Measurements from ENCODE around the gene UBE2Q2.
"Not testable (repeated sequence)": the region's sequence is repeated elsewhere in the genome, so short reads cannot be mapped to it uniquely, and the experiment has no call there.

UBE2Q2 gene

DNA sequence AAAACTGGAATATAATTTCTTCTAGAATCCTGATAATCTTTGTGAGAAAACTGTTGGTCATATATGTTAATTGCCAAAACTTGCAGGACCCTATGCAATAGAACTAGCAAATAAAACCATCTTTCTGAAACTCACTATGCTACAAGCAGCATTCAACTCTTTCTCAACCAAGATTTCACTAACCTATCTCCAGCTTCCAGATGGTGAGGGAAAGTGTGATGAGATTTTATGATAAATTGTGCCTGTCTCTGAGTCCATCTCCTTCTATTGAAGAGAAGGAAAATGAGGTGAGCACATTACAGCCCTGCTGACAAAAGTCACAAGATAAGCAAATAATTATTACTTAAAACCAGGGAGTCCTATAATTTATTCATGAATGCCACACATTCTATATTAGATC lies 44.1 kb upstream of the UBE2Q2 start:
- H3K4me2 ChIP-seq (ENCODE audit: low read length), result no peak overlapping the region
- H3K36me3 ChIP-seq (ENCODE audit: insufficient read depth, low read length), result no peaks in the 10 kb centered on the region
- no peaks in the 10 kb centered on the region for H3K27me3 ChIP-seq (ENCODE audit: insufficient read depth, low read length)
- H3K79me2 ChIP-seq (ENCODE audit: insufficient read depth, low read length), result no peaks in the 10 kb centered on the region
- H4K20me1 ChIP-seq (ENCODE audit: insufficient read depth, low read length), result no peaks in the 10 kb centered on the region
- H3K4me1 ChIP-seq (ENCODE audit: insufficient read depth, low read length, severe bottlenecking), result no peaks in the 10 kb centered on the region
- H3K27ac ChIP-seq (ENCODE audit: low read depth, low read length, poor library complexity, severe bottlenecking), result no peak overlapping the region
- H3K9ac ChIP-seq (ENCODE audit: low read length), result no peak overlapping the region
- H2AFZ ChIP-seq (ENCODE audit: low read length), result no peak overlapping the region
- H3F3A ChIP-seq (ENCODE audit: insufficient read depth, low read length), result no peaks in the 10 kb centered on the region
- TF ChIP-seq EZH2 (IDR thresholded peaks at IDR 0.05; ENCODE audit: borderline replicate concordance, low read length) (no peak), CTCF (IDR thresholded peaks at IDR 0.05; ENCODE audit: low read length) (no peak)
- no peaks in the 10 kb centered on the region for H3K9me2 ChIP-seq (ENCODE audit: low read depth, low read length)
- H3K9me3 ChIP-seq (ENCODE audit: low read length), result no peaks in the 10 kb centered on the region
- H3K4me3 ChIP-seq (ENCODE audit: low read depth, low read length, poor library complexity, severe bottlenecking), result no peak overlapping the region

DNA sequence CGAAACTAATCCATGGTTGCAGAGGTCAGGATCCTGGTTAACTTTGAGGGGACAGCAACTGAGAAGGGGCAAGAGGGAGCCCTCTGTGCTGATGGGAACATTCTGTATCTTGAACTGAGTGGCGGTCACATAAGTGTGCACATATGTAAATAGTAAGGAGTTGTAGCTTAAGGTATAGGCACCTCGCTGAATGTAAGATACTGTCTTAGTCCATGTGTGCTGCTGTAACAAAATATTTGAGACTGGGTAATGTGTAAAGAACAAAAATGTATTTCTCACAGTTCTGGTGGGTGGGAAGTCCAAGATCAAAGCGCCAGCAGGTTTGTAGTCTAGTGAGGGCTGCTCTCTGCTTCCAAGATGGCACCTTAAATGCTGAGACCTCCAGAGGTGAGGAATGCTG lies 42.8 kb upstream of the UBE2Q2 start:
- H3K27me3 ChIP-seq (ENCODE audit: insufficient read depth, low read length); H3K9me3 ChIP-seq (ENCODE audit: low read length); H3F3A ChIP-seq (ENCODE audit: insufficient read depth, low read length); H2AFZ ChIP-seq (ENCODE audit: low read length); H3K27ac ChIP-seq (ENCODE audit: low read depth, low read length, poor library complexity, severe bottlenecking); H4K20me1 ChIP-seq (ENCODE audit: insufficient read depth, low read length); H3K4me1 ChIP-seq (ENCODE audit: insufficient read depth, low read length, severe bottlenecking); H3K79me2 ChIP-seq (ENCODE audit: insufficient read depth, low read length); H3K9me2 ChIP-seq (ENCODE audit: low read depth, low read length); H3K4me2 ChIP-seq (ENCODE audit: low read length); H3K4me3 ChIP-seq (ENCODE audit: low read depth, low read length, poor library complexity, severe bottlenecking); H3K9ac ChIP-seq (ENCODE audit: low read length); H3K36me3 ChIP-seq (ENCODE audit: insufficient read depth, low read length): not testable (repeated sequence)

- Histone ChIP-seq H3K79me2 (ENCODE audit: insufficient read depth, low read length) (no peaks in the 10 kb centered on the region), H3F3A (ENCODE audit: insufficient read depth, low read length) (no peaks in the 10 kb centered on the region), H2AFZ (ENCODE audit: low read length) (no peak overlapping the region), H3K9me3 (ENCODE audit: low read length) (no peaks in the 10 kb centered on the region), H3K4me2 (ENCODE audit: low read length) (peak overlapping the region; percentile 25; the same call in 1 of the 2 replicates), H3K9me2 (ENCODE audit: low read depth, low read length) (no peaks in the 10 kb centered on the region), H3K4me1 (ENCODE audit: insufficient read depth, low read length, severe bottlenecking) (no peaks in the 10 kb centered on the region), H3K9ac (ENCODE audit: low read length) (no peak overlapping the region), H3K4me3 (ENCODE audit: low read depth, low read length, poor library complexity, severe bottlenecking) (no peak overlapping the region), H3K36me3 (ENCODE audit: insufficient read depth, low read length) (no peaks in the 10 kb centered on the region), H3K27me3 (ENCODE audit: insufficient read depth, low read length) (no peaks in the 10 kb centered on the region), H3K27ac (ENCODE audit: low read depth, low read length, poor library complexity, severe bottlenecking) (no peak overlapping the region), H4K20me1 (ENCODE audit: insufficient read depth, low read length) (no peaks in the 10 kb centered on the region)
- TF ChIP-seq CTCF (IDR thresholded peaks at IDR 0.05; ENCODE audit: low read length), result peak; percentile 64
- no peak for TF ChIP-seq EZH2 (IDR thresholded peaks at IDR 0.05; ENCODE audit: borderline replicate concordance, low read length)
Observed at GRCh38 chr15:75801859-75802593, 41.2 kb upstream of the UBE2Q2 start.

GRCh38 chr15:75807486-75807885 lies 35.8 kb upstream of the UBE2Q2 start:
- not testable (repeated sequence) for H3F3A ChIP-seq (ENCODE audit: insufficient read depth, low read length); H3K79me2 ChIP-seq (ENCODE audit: insufficient read depth, low read length); H3K4me3 ChIP-seq (ENCODE audit: low read depth, low read length, poor library complexity, severe bottlenecking); H4K20me1 ChIP-seq (ENCODE audit: insufficient read depth, low read length); H3K9ac ChIP-seq (ENCODE audit: low read length); H3K4me2 ChIP-seq (ENCODE audit: low read length); H3K27me3 ChIP-seq (ENCODE audit: insufficient read depth, low read length); H2AFZ ChIP-seq (ENCODE audit: low read length); H3K9me3 ChIP-seq (ENCODE audit: low read length); H3K27ac ChIP-seq (ENCODE audit: low read depth, low read length, poor library complexity, severe bottlenecking); H3K36me3 ChIP-seq (ENCODE audit: insufficient read depth, low read length); H3K4me1 ChIP-seq (ENCODE audit: insufficient read depth, low read length, severe bottlenecking); H3K9me2 ChIP-seq (ENCODE audit: low read depth, low read length)

DNA sequence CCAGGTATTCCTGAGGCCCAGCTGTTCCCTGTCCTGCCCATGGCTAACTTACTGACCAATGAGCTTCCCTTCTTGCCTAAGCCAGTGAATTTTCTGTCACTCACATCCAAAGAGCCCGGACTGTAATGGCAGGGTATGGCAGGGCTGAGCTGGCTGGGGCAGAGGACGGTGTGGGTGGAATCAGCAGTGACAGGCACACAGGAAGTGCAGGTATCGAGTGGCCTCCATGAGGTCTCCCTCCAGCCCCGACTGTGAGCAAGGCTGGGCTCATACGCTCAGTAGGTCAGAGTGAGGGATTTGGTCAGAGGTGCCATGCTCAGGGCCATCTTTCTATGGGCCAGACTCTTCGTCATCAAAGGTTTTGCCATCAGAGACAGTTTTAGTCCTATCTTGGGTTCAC lies 35.2 kb upstream of the UBE2Q2 start:
- H3K9me2 ChIP-seq (ENCODE audit: low read depth, low read length); H4K20me1 ChIP-seq (ENCODE audit: insufficient read depth, low read length); H3K79me2 ChIP-seq (ENCODE audit: insufficient read depth, low read length); H3K9me3 ChIP-seq (ENCODE audit: low read length); H3K27me3 ChIP-seq (ENCODE audit: insufficient read depth, low read length); H3K4me1 ChIP-seq (ENCODE audit: insufficient read depth, low read length, severe bottlenecking); H3F3A ChIP-seq (ENCODE audit: insufficient read depth, low read length); H3K9ac ChIP-seq (ENCODE audit: low read length); H3K4me2 ChIP-seq (ENCODE audit: low read length); H3K27ac ChIP-seq (ENCODE audit: low read depth, low read length, poor library complexity, severe bottlenecking); H3K36me3 ChIP-seq (ENCODE audit: insufficient read depth, low read length); H3K4me3 ChIP-seq (ENCODE audit: low read depth, low read length, poor library complexity, severe bottlenecking); H2AFZ ChIP-seq (ENCODE audit: low read length): not testable (repeated sequence)
